ENCODE measurements around the gene SNAP47.

The SNAP47 gene

GRCh38 chr1:227778401-227778947, 43.2 kb downstream of the SNAP47 start:
- TF ChIP-seq CTCF (IDR thresholded peaks at IDR 0.05; ENCODE audit: low read depth, low read length), result no peak
- no peak overlapping the region for H3K4me3 ChIP-seq (replicated peaks in 1 of 2; ENCODE audit: low read depth in 2 of 2, low read length in 2 of 2)

DNA sequence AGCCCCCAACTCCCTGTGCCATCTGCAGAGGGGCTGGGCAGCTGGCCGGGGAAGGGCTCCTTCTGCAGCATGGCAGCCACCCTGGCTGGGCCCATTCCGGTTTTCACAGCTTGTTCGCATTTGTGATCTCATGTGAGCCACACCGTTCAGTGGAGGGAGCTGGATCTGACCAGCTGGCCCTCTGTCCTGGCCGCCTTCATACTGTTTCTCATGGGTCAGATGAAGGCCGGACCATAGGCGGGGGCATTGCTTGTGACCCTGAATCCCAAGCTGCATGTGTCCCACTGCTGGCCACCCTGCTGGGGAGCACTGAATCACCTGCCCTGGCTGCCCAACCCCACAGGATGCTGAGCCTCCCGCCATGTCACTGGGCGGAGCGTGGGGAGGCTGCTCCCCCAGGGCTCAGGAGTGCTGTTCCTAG, 43.8 kb downstream of the SNAP47 start:
- no peak for TF ChIP-seq CTCF (IDR thresholded peaks at IDR 0.05; ENCODE audit: low read depth, low read length)
- DNase-seq (ENCODE audit: low read depth in 2 of 2), result no peak
- no peak overlapping the region for H3K4me3 ChIP-seq (replicated peaks in 1 of 2; ENCODE audit: low read depth in 2 of 2, low read length in 2 of 2)

More at GRCh38 chr1:227778401-227778947, 43.2 kb downstream of the SNAP47 start:
- DNase-seq (ENCODE audit: low read depth in 2 of 2), result no peak

GRCh38 chr1:227779685-227780084, 44.5 kb downstream of the SNAP47 start:
- H3K4me3 ChIP-seq (replicated peaks in 1 of 2; ENCODE audit: low read depth in 2 of 2, low read length in 2 of 2), result no peak overlapping the region
- no peak for DNase-seq (ENCODE audit: low read depth in 2 of 2)
- no peak for TF ChIP-seq CTCF (IDR thresholded peaks at IDR 0.05; ENCODE audit: low read depth, low read length)

DNA sequence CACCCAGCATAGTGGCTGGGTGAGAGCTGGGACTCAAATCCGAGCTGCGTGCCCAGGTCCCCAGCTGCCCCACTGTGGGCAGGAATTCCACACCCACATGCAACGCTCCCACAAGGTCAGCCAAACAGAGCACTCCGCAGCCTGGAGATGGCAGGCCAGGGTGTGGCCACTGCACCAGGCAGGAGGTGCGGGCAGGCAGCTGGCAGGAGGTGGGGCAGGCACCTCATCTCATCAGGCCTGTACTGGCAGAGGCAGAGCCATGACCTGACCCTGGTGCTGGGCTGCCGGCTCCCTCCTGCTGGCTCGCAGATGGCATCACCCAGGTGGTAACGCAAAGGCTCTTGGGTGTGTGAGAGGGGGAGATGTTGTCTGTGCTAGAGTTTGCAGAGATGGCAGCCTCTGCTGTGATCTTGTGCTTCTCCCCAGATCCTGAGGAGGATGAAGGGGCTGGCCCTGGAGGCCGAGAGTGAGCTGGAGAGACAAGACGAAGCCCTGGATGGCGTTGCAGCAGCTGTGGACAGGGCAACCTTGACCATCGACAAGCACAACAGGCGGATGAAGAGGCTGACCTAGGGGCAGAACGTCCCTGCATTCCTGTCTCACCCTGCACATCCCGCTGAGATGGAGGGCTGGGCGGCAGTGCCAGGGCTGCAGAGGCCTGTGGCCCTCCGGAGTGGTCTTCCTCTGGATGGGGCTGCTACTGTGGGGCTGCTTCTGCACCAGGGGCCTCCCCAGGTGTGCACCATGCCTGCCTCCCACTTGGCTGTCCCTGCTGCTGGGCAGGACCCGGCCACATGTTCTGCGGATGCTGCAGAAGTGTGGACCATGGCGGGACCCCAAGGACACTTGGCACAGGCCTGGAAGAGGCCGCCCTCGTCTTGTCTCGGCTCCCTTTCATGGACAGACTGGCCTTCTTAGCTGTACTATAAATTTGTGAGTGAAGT, 45.1 kb downstream of the SNAP47 start:
- DNase-seq (ENCODE audit: low read depth in 2 of 2), result no peak
- no peak for TF ChIP-seq CTCF (IDR thresholded peaks at IDR 0.05; ENCODE audit: low read depth, low read length)
- no peak overlapping the region for H3K4me3 ChIP-seq (replicated peaks in 1 of 2; ENCODE audit: low read depth in 2 of 2, low read length in 2 of 2)

- no peak overlapping the region for H3K4me3 ChIP-seq (replicated peaks in 1 of 2; ENCODE audit: low read depth in 2 of 2, low read length in 2 of 2)
- DNase-seq (ENCODE audit: low read depth in 2 of 2), result no peak
- no peak for TF ChIP-seq CTCF (IDR thresholded peaks at IDR 0.05; ENCODE audit: low read depth, low read length)
Measured at GRCh38 chr1:227781314-227781930, 46.2 kb downstream of the SNAP47 start.

GRCh38 chr1:227782226-227782625, 47.0 kb downstream of the SNAP47 start:
- no peak for DNase-seq (ENCODE audit: low read depth in 2 of 2)
- H3K4me3 ChIP-seq (replicated peaks in 1 of 2; ENCODE audit: low read depth in 2 of 2, low read length in 2 of 2), result no peak overlapping the region
- TF ChIP-seq CTCF (IDR thresholded peaks at IDR 0.05; ENCODE audit: low read depth, low read length), result no peak
